Nephron (organoid): ENCODE results near the gene ANKLE1.

Source experiments
- H3K27ac Mint-ChIP-seq, 3 experiments: 2 replicates each; pipeline ENCODE4 v1.8.0; 2020; ENCODE audit warnings: mixed read lengths in 3 of 3, mild to moderate bottlenecking in 2 of 3, moderate library complexity in 1 of 3
- H3K27me3 Mint-ChIP-seq: 2 replicates; pipeline ENCODE4 v1.8.0; 2021; ENCODE audit warnings: low read depth, mild to moderate bottlenecking, moderate library complexity, mixed read lengths
- H3K36me3 Mint-ChIP-seq: 2 replicates; pipeline ENCODE4 v1.8.0; 2020; ENCODE audit warnings: low read depth, mixed read lengths
- H3K4me1 Mint-ChIP-seq: 2 replicates; pipeline ENCODE4 v1.8.0; 2020; ENCODE audit warnings: mixed read lengths
- H3K4me3 Mint-ChIP-seq, 3 experiments: 2 replicates each; pipeline ENCODE4 v1.8.0; 2020; ENCODE audit warnings: mild to moderate bottlenecking in 3 of 3, mixed read lengths in 3 of 3, moderate library complexity in 2 of 3
- H3K9me3 Mint-ChIP-seq: 2 replicates; pipeline ENCODE4 v1.8.0; 2020; ENCODE audit warnings: mixed read lengths
- CTCF ChIP-seq, 3 experiments: fragments of 200-600 bp; sonication (generic); IDR thresholded peaks; one replicate each; pipeline ENCODE4 v1.5.0; 2021; ENCODE audit warnings: antibody characterized with exemption in 3 of 3; ENCODE audit not compliant: unreplicated experiment in 3 of 3

The ANKLE1 gene

GRCh38 chr19:17256130-17256529, 25.6 kb upstream of the ANKLE1 start:
- no peak for TF ChIP-seq CTCF (IDR thresholded peaks at IDR 0.05; ENCODE audit: unreplicated experiment in 3 of 3)
- H3K4me1 Mint-ChIP-seq, result no peaks in the 10 kb centered on the region
- H3K4me3 Mint-ChIP-seq, result no peak overlapping the region
- H3K27ac Mint-ChIP-seq, result no peak overlapping the region
- no peaks in the 10 kb centered on the region for H3K27me3 Mint-ChIP-seq
- no peaks in the 10 kb centered on the region for H3K36me3 Mint-ChIP-seq
- no peaks in the 10 kb centered on the region for H3K9me3 Mint-ChIP-seq

- no peaks in the 10 kb centered on the region for H3K4me1 Mint-ChIP-seq
- no peaks in the 10 kb centered on the region for H3K36me3 Mint-ChIP-seq
- H3K9me3 Mint-ChIP-seq, result no peaks in the 10 kb centered on the region
- no peak overlapping the region for H3K4me3 Mint-ChIP-seq
- H3K27me3 Mint-ChIP-seq, result no peaks in the 10 kb centered on the region
- no peak overlapping the region for H3K27ac Mint-ChIP-seq
- no peak for TF ChIP-seq CTCF (IDR thresholded peaks at IDR 0.05; ENCODE audit: unreplicated experiment in 3 of 3)
Measured at GRCh38 chr19:17259118-17259780, 22.5 kb upstream of the ANKLE1 start.

- H3K27me3 Mint-ChIP-seq, result no peaks in the 10 kb centered on the region
Measured at GRCh38 chr19:17259934-17260333, 21.8 kb upstream of the ANKLE1 start.

GRCh38 chr19:17260842-17261325, 20.8 kb upstream of the ANKLE1 start:
- Mint-ChIP-seq H3K4me3 (no peak overlapping the region), H3K27ac (peak overlapping the region in 2 of 3 experiments; percentile 0 to 67), H3K4me1 (no peaks in the 10 kb centered on the region), H3K9me3 (no peaks in the 10 kb centered on the region), H3K27me3 (no peaks in the 10 kb centered on the region), H3K36me3 (no peaks in the 10 kb centered on the region)
- TF ChIP-seq CTCF (IDR thresholded peaks at IDR 0.05; ENCODE audit: unreplicated experiment in 3 of 3), result peak; percentile 88 to 95 (median 89)

More at GRCh38 chr19:17259934-17260333, 21.8 kb upstream of the ANKLE1 start:
- Mint-ChIP-seq H3K9me3 (no peaks in the 10 kb centered on the region), H3K4me3 (no peak overlapping the region), H3K4me1 (no peaks in the 10 kb centered on the region), H3K27ac (no peak overlapping the region), H3K36me3 (no peaks in the 10 kb centered on the region)
- TF ChIP-seq CTCF (IDR thresholded peaks at IDR 0.05; ENCODE audit: unreplicated experiment in 3 of 3), result no peak

GRCh38 chr19:17262557-17262956, 19.1 kb upstream of the ANKLE1 start:
- Mint-ChIP-seq H3K4me1 (peaks cover 8% of the 10 kb centered on the region), H3K27ac (no peak overlapping the region), H3K4me3 (no peak overlapping the region), H3K9me3 (no peaks in the 10 kb centered on the region), H3K27me3 (no peaks in the 10 kb centered on the region), H3K36me3 (peaks cover under 1% of the 10 kb centered on the region)
- TF ChIP-seq CTCF (IDR thresholded peaks at IDR 0.05; ENCODE audit: unreplicated experiment in 3 of 3), result no peak
